ENCODE measurements around the gene LRRC37A3.
"Not testable (repeated sequence)": the region's sequence is repeated elsewhere in the genome, so short reads cannot be mapped to it uniquely, and the experiment has no call there.

The LRRC37A3 gene

GRCh38 chr17:64829824-64830630, 89.3 kb downstream of the LRRC37A3 start:
- not testable (repeated sequence) for DNase-seq

- not testable (repeated sequence) for DNase-seq
Observed at GRCh38 chr17:64829068-64829467, 90.2 kb downstream of the LRRC37A3 start.

GRCh38 chr17:64818904-64819303, 100.4 kb downstream of the LRRC37A3 start:
- DNase-seq: not testable (repeated sequence)

- DNase-seq: not testable (repeated sequence)
Observed at GRCh38 chr17:64815833-64816198, 103.5 kb downstream of the LRRC37A3 start.

- DNase-seq: not testable (repeated sequence)
Observed at GRCh38 chr17:64814993-64815832, 104.1 kb downstream of the LRRC37A3 start.

- not testable (repeated sequence) for DNase-seq
Observed at GRCh38 chr17:64808178-64808977, 110.9 kb downstream of the LRRC37A3 start.

Measured in NCI-H1694 (cell line).